Trophoblast cell (in vitro differentiated cells and primary cell): ENCODE measurements around the gene ZBTB7B.

ENCODE experiments used
- DNase-seq, 2 donors: peaks; one replicate each; pipeline ENCODE4 v3.0.0-alpha.2; 2016
- H2AFZ ChIP-seq: 2 replicates; pipeline ENCODE4 v1.6.1; 2013; ENCODE audit warnings: low read length, moderate library complexity, mild to moderate bottlenecking; ENCODE audit not compliant: insufficient read depth, poor library complexity
- H2AK5ac ChIP-seq: 2 replicates; pipeline ENCODE4 v1.6.1; 2013; ENCODE audit warnings: mild to moderate bottlenecking, low read length
- H2BK120ac ChIP-seq: 2 replicates; pipeline ENCODE4 v1.6.1; 2013; ENCODE audit warnings: low read length, mild to moderate bottlenecking, moderate library complexity; ENCODE audit not compliant: insufficient read depth, poor library complexity
- H2BK12ac ChIP-seq: 2 replicates; pipeline ENCODE4 v1.6.1; 2013; ENCODE audit warnings: mild to moderate bottlenecking, low read length, moderate library complexity
- H2BK5ac ChIP-seq: 2 replicates; pipeline ENCODE4 v1.6.1; 2013; ENCODE audit warnings: low read length, low read depth, moderate library complexity, mild to moderate bottlenecking; ENCODE audit not compliant: poor library complexity
- H3K14ac ChIP-seq: 2 replicates; pipeline ENCODE4 v1.6.1; 2013; ENCODE audit warnings: mild to moderate bottlenecking, low read length
- H3K18ac ChIP-seq: 2 replicates; pipeline ENCODE4 v1.6.1; 2013; ENCODE audit warnings: mild to moderate bottlenecking, low read length
- H3K23ac ChIP-seq: 2 replicates; pipeline ENCODE4 v1.6.1; 2013; ENCODE audit warnings: low read length
- H3K27ac ChIP-seq: 2 replicates; pipeline ENCODE4 v1.5.1; 2013; ENCODE audit warnings: low read depth, mild to moderate bottlenecking, inconsistent platforms, low read length, moderate library complexity
- H3K27me3 ChIP-seq: 2 replicates; pipeline ENCODE4 v1.6.1; 2013; ENCODE audit warnings: inconsistent platforms, mild to moderate bottlenecking, low read length, moderate library complexity; ENCODE audit not compliant: insufficient read depth
- H3K36me3 ChIP-seq, 2 experiments: 1 replicate in 1 of 2; 2 replicates in 1 of 2; pipeline ENCODE4 v1.6.1; 2013; ENCODE audit warnings: low read length in 2 of 2, mild to moderate bottlenecking in 2 of 2, moderate library complexity in 1 of 2; ENCODE audit not compliant: insufficient read depth in 2 of 2, control insufficient read depth in 1 of 2
- H3K4ac ChIP-seq: 2 replicates; pipeline ENCODE4 v1.6.1; 2013; ENCODE audit warnings: low read depth, mild to moderate bottlenecking, low read length, moderate library complexity
- H3K4me1 ChIP-seq, 2 experiments: 1 replicate in 1 of 2; 2 replicates in 1 of 2; pipeline ENCODE4 v1.6.1; 2013; ENCODE audit warnings: low read length in 2 of 2, mild to moderate bottlenecking in 2 of 2, moderate library complexity in 1 of 2; ENCODE audit not compliant: insufficient read depth in 2 of 2, control insufficient read depth in 1 of 2
- H3K4me2 ChIP-seq: 2 replicates; pipeline ENCODE4 v1.6.1; 2013; ENCODE audit warnings: inconsistent platforms, mild to moderate bottlenecking, low read length, moderate library complexity
- H3K4me3 ChIP-seq: 2 replicates; pipeline ENCODE4 v1.5.1; 2013; ENCODE audit warnings: mild to moderate bottlenecking, low read depth, low read length, inconsistent platforms
- H3K79me1 ChIP-seq: one replicate; pipeline ENCODE4 v1.6.1; 2013; ENCODE audit warnings: low read length
- H3K79me2 ChIP-seq: 2 replicates; pipeline ENCODE4 v1.6.1; 2013; ENCODE audit warnings: low read length, mild to moderate bottlenecking; ENCODE audit not compliant: control insufficient read depth, insufficient read depth, poor library complexity
- H3K9ac ChIP-seq: 2 replicates; pipeline ENCODE4 v1.6.1; 2013; ENCODE audit warnings: mild to moderate bottlenecking, low read length
- H3K9me3 ChIP-seq: 2 replicates; pipeline ENCODE4 v1.6.1; 2013; ENCODE audit warnings: low read depth, mild to moderate bottlenecking, control low read depth, inconsistent platforms, low read length; ENCODE audit not compliant: insufficient read depth
- H4K12ac ChIP-seq: 2 replicates; pipeline ENCODE4 v1.6.1; 2013; ENCODE audit warnings: low read depth, mild to moderate bottlenecking, low read length, moderate library complexity
- H4K8ac ChIP-seq: 2 replicates; pipeline ENCODE4 v1.6.1; 2013; ENCODE audit warnings: low read depth, mild to moderate bottlenecking, low read length, moderate library complexity
- H4K91ac ChIP-seq: one replicate; pipeline ENCODE4 v1.6.1; 2013; ENCODE audit warnings: low read depth, mild to moderate bottlenecking, low read length, moderate library complexity
- WGBS: extraction: QIAGEN DNeasy Blood & Tissue Kit; methylation state at CpG from one replicate; pipeline ENCODE4 v1.1.7; 2013; ENCODE audit warnings: missing lambda C conversion rate; ENCODE audit not compliant: insufficient read length, insufficient coverage; ENCODE audit errors: extremely low coverage; 5-methylcytosine and 5-hydroxymethylcytosine counted together

ZBTB7B gene

GRCh38 chr1:155001675-155002463, 733 bp upstream of the ZBTB7B start:
- Histone ChIP-seq H3K23ac (no peak overlapping the region), H2AK5ac (no peak overlapping the region), H4K12ac (no peak overlapping the region), H2BK12ac (peak overlapping the region; percentile 74), H2BK5ac (peak overlapping the region; percentile 85), H3K79me2 (peaks cover 18% of the 10 kb centered on the region), H3K14ac (peak overlapping the region; percentile 64), H3K4me2 (peak overlapping the region; percentile 98), H3K9me3 (no peaks in the 10 kb centered on the region), H4K8ac (peak overlapping the region; percentile 43), H3K79me1 (peaks cover 36% of the 10 kb centered on the region), H2AFZ (peak overlapping the region; percentile 14), H3K27me3 (no peaks in the 10 kb centered on the region), H3K4me3 (peak overlapping the region; percentile 81), H3K36me3 (peaks cover 0 to 7% of the 10 kb centered on the region in 2 experiments), H2BK120ac (peak overlapping the region; percentile 73), H3K9ac (peak overlapping the region; percentile 59), H3K4ac (no peak overlapping the region), H3K4me1 (peaks cover 14 to 19% of the 10 kb centered on the region in 2 experiments), H3K18ac (peak overlapping the region; percentile 58), H3K27ac (peak overlapping the region; percentile 87), H4K91ac (peak overlapping the region; percentile 76)
- WGBS, result no CpG with 5 or more reads among the region's 38 CpGs
- peak; percentile 98 to 99 for DNase-seq

- Histone ChIP-seq H2AK5ac (peak overlapping the region; percentile 96), H4K91ac (peak overlapping the region; percentile 97), H3K18ac (peak overlapping the region; percentile 97), H3K79me2 (peaks cover 18% of the 10 kb centered on the region), H3K9ac (peak overlapping the region; percentile 44), H3K27ac (peak overlapping the region; percentile 89), H3K36me3 (peaks cover 0 to 7% of the 10 kb centered on the region in 2 experiments), H2BK12ac (peak overlapping the region; percentile 1), H3K79me1 (peaks cover 36% of the 10 kb centered on the region), H3K4me2 (peak overlapping the region; percentile 95), H2BK120ac (peak overlapping the region; percentile 96), H3K4ac (peak overlapping the region; percentile 98), H3K14ac (peak overlapping the region; percentile 98), H4K12ac (peak overlapping the region; percentile 86), H3K4me3 (peak overlapping the region; percentile 93), H3K9me3 (no peaks in the 10 kb centered on the region), H2BK5ac (peak overlapping the region; percentile 95), H4K8ac (peak overlapping the region; percentile 90), H3K23ac (no peak overlapping the region), H3K4me1 (peaks cover 20 to 24% of the 10 kb centered on the region in 2 experiments), H2AFZ (peak overlapping the region; percentile 66), H3K27me3 (no peaks in the 10 kb centered on the region)
- no CpG with 5 or more reads among the region's 37 CpGs for WGBS
- no peak for DNase-seq
Measured at GRCh38 chr1:155003227-155003765, 694 bp downstream of the ZBTB7B start.

- peaks cover 18% of the 10 kb centered on the region for H3K79me2 ChIP-seq
- DNase-seq, result no peak
- H3K4me1 ChIP-seq, result peaks cover 22 to 28% of the 10 kb centered on the region in 2 experiments
- peak overlapping the region; percentile 69 for H3K14ac ChIP-seq
- H2AFZ ChIP-seq, result peak overlapping the region; percentile 26
- H4K8ac ChIP-seq, result peak overlapping the region; percentile 23
- H3K4me2 ChIP-seq, result peak overlapping the region; percentile 95
- peaks cover 36% of the 10 kb centered on the region for H3K79me1 ChIP-seq
- peaks cover 0 to 7% of the 10 kb centered on the region in 2 experiments for H3K36me3 ChIP-seq
- no peaks in the 10 kb centered on the region for H3K27me3 ChIP-seq
- peak overlapping the region; percentile 73 for H3K18ac ChIP-seq
- H3K23ac ChIP-seq, result no peak overlapping the region
- peak overlapping the region; percentile 98 for H3K4ac ChIP-seq
- H3K9ac ChIP-seq, result peak overlapping the region; percentile 44
- H3K27ac ChIP-seq, result peak overlapping the region; percentile 89
- H2BK120ac ChIP-seq, result peak overlapping the region; percentile 96
- no CpG with 5 or more reads among the region's 34 CpGs for WGBS
- H2BK12ac ChIP-seq, result peak overlapping the region; percentile 1
- H3K4me3 ChIP-seq, result peak overlapping the region; percentile 93
- H2AK5ac ChIP-seq, result peak overlapping the region; percentile 9
- H2BK5ac ChIP-seq, result peak overlapping the region; percentile 95
- peak overlapping the region; percentile 97 for H4K91ac ChIP-seq
- H4K12ac ChIP-seq, result peak overlapping the region; percentile 2
- no peaks in the 10 kb centered on the region for H3K9me3 ChIP-seq
Measured at GRCh38 chr1:155003766-155004351, 1.3 kb downstream of the ZBTB7B start.

- peak overlapping the region; percentile 95 for H3K4me2 ChIP-seq
- peak overlapping the region; percentile 51 for H2BK12ac ChIP-seq
- peaks cover 36% of the 10 kb centered on the region for H3K79me1 ChIP-seq
- no CpG with 5 or more reads among the region's 5 CpGs for WGBS
- H4K12ac ChIP-seq, result peak overlapping the region; percentile 34
- H3K14ac ChIP-seq, result peak overlapping the region; percentile 69
- peak overlapping the region; percentile 26 for H2AFZ ChIP-seq
- peak overlapping the region; percentile 7 for H4K8ac ChIP-seq
- H3K9ac ChIP-seq, result no peak overlapping the region
- H2BK120ac ChIP-seq, result peak overlapping the region; percentile 55
- H3K36me3 ChIP-seq, result peaks cover 0 to 7% of the 10 kb centered on the region in 2 experiments
- no peaks in the 10 kb centered on the region for H3K27me3 ChIP-seq
- H2AK5ac ChIP-seq, result peak overlapping the region; percentile 44
- H3K79me2 ChIP-seq, result peaks cover 22% of the 10 kb centered on the region
- H3K4ac ChIP-seq, result peak overlapping the region; percentile 8
- H3K27ac ChIP-seq, result peak overlapping the region; percentile 20
- H3K23ac ChIP-seq, result peak overlapping the region; percentile 23
- peak overlapping the region; percentile 97 for H4K91ac ChIP-seq
- peak overlapping the region; percentile 73 for H3K18ac ChIP-seq
- H2BK5ac ChIP-seq, result peak overlapping the region; percentile 1
- DNase-seq, result no peak
- peaks cover 21 to 27% of the 10 kb centered on the region in 2 experiments for H3K4me1 ChIP-seq
- no peaks in the 10 kb centered on the region for H3K9me3 ChIP-seq
- peak overlapping the region; percentile 93 for H3K4me3 ChIP-seq
Measured at GRCh38 chr1:155004352-155005075, 1.9 kb downstream of the ZBTB7B start.
